OCI-LY3 (cell line): ENCODE measurements around the gene FLNC.

Experiments used
- CTCF ChIP-seq: fragments of 200-600, 300-600 bp; sonication (generic); IDR thresholded peaks from 2 replicates; pipeline ENCODE4 v1.5.1; 2014; ENCODE audit warnings: antibody characterized with exemption, low read length, low read depth
- EZH2phosphoT487 ChIP-seq: fragments of 200-600 bp; shearing (Covaris generic); IDR thresholded peaks from 2 replicates; pipeline ENCODE4 v1.6.1; 2018; ENCODE audit warnings: antibody characterized with exemption, mixed run types, low read depth

GRCh38 chr7:128862571-128863432 is 32.6 kb downstream of the FLNC start, which contains the start of gene ATP6V1F:
- TF ChIP-seq CTCF (no peak), EZH2phosphoT487 (no peak)
